Large intestine (tissue), 3 donors: ENCODE measurements around the gene RGS18. TPM values are rescaled to one million over a fixed set of nuclear protein-coding genes. Genes with fewer than 3 reads are reported as not detected.
"Not testable (repeated sequence)": the region's sequence is repeated elsewhere in the genome, so short reads cannot be mapped to it uniquely, and the experiment has no call there.

ENCODE experiments used
- DNase-seq, 2 donors: peaks; one replicate each; pipeline versions ENCODE4 v3.0.0 to v3.0.0-alpha.2; 2013
- H3K27ac ChIP-seq: one replicate; pipeline ENCODE4 v1.5.1; 2013; ENCODE audit warnings: low read length
- H3K27me3 ChIP-seq: 2 replicates; pipeline ENCODE4 v1.6.1; 2013; ENCODE audit warnings: low read length; ENCODE audit not compliant: control insufficient read depth, insufficient read depth
- H3K36me3 ChIP-seq: 2 replicates; pipeline ENCODE4 v1.6.1; 2013; ENCODE audit warnings: low read length; ENCODE audit not compliant: control insufficient read depth, insufficient read depth
- H3K4me1 ChIP-seq: one replicate; pipeline ENCODE4 v1.6.1; 2013; ENCODE audit warnings: low read length; ENCODE audit not compliant: control insufficient read depth, insufficient read depth
- H3K4me3 ChIP-seq: one replicate; pipeline ENCODE4 v1.5.1; 2013; ENCODE audit warnings: low read length
- H3K9me3 ChIP-seq: one replicate; pipeline ENCODE4 v1.6.1; 2013; ENCODE audit warnings: mild to moderate bottlenecking, low read depth, low read length, moderate library complexity; ENCODE audit not compliant: control insufficient read depth
- WGBS: methylation state at CpG from one replicate; pipeline ENCODE4 v1.1.5; 2013; ENCODE audit warnings: low lambda C conversion rate; ENCODE audit not compliant: insufficient coverage; 5-methylcytosine and 5-hydroxymethylcytosine counted together
- polyA plus RNA-seq: library from polyadenylated mRNA; unstranded; fragments of 120-200 nt; gene quantifications from one replicate; pipeline ENCODE4 v1.2.1, GENCODE V29; 2013

Gene RGS18
- polyA plus RNA-seq, 1 donor = 4.1 TPM

DNA sequence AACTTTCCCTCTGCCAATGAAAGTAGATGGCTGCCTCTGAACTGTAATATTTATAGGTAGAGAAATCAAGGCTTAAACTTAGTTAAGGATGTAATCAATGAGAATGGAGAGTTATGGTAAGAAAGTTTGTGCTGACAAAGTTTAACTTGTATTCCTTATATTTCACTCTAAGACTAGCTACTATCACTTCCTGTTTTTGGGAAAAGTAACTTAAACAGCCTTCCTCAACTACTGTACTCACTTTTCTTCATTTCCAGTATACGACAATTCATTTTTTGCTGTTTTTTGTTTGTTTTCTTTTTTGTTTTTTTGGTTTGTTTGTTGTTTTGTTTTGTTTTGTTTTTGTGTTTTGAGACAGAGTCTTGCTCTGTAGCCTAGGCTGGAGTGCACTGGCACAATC, 3.7 kb downstream of the RGS18 start:
- no peaks in the 10 kb centered on the region for H3K4me1 ChIP-seq
- no peak overlapping the region for H3K27ac ChIP-seq
- H3K27me3 ChIP-seq = no peaks in the 10 kb centered on the region
- DNase-seq = no peak
- no peaks in the 10 kb centered on the region for H3K36me3 ChIP-seq
- H3K9me3 ChIP-seq = peaks cover 2% of the 10 kb centered on the region
- no peak overlapping the region for H3K4me3 ChIP-seq
- 100% methylated on average over 1 of the region's 1 CpG for WGBS

DNA sequence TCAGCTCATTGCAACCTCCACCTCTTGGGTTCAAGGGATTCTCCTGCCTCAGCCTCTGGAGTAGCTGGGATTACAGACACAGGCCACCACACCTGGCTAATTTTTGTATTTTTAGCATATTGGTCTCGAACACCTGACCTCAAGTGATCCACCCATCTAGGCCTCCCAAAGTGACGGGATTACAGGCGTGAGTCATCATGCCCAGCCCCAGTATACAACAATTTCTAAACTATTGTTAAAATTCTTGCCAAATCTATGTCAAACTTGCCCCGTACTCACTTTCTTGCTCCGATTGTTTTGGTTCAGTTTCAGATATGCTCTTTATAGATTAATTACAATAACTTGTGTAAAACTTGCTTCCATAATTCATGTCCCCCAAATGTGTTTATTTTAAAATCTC, 4.1 kb downstream of the RGS18 start:
- no peaks in the 10 kb centered on the region for H3K36me3 ChIP-seq
- peaks cover 2% of the 10 kb centered on the region for H3K9me3 ChIP-seq
- no peaks in the 10 kb centered on the region for H3K27me3 ChIP-seq
- no peak overlapping the region for H3K27ac ChIP-seq
- H3K4me1 ChIP-seq = no peaks in the 10 kb centered on the region
- DNase-seq = no peak
- no peak overlapping the region for H3K4me3 ChIP-seq
- WGBS = 81% methylated on average over 2 of the region's 5 CpGs

- H3K27ac ChIP-seq, DNase-seq, H3K9me3 ChIP-seq, H3K4me1 ChIP-seq, H3K36me3 ChIP-seq, H3K27me3 ChIP-seq, H3K4me3 ChIP-seq: not testable (repeated sequence)
- WGBS = no CpG with 5 or more reads among the region's 7 CpGs
These were observed 6.7 kb downstream of the RGS18 start for GRCh38 chr1:192165002-192165401.

GRCh38 chr1:192167011-192167410, 8.7 kb downstream of the RGS18 start:
- Histone ChIP-seq H3K36me3 (no peaks in the 10 kb centered on the region), H3K4me3 (no peak overlapping the region), H3K27ac (no peak overlapping the region), H3K9me3 (peaks cover 2% of the 10 kb centered on the region), H3K4me1 (no peaks in the 10 kb centered on the region), H3K27me3 (no peaks in the 10 kb centered on the region)
- 100% methylated on average over 1 of the region's 1 CpG for WGBS
- DNase-seq = no peak

GRCh38 chr1:192167911-192168700, 9.8 kb downstream of the RGS18 start:
- Histone ChIP-seq H3K36me3 (no peaks in the 10 kb centered on the region), H3K4me3 (no peak overlapping the region), H3K27ac (no peak overlapping the region), H3K27me3 (no peaks in the 10 kb centered on the region), H3K9me3 (peaks cover 2% of the 10 kb centered on the region), H3K4me1 (no peaks in the 10 kb centered on the region)
- WGBS = no CpG with 5 or more reads among the region's 3 CpGs
- DNase-seq = no peak

- Histone ChIP-seq H3K4me1 (no peaks in the 10 kb centered on the region), H3K4me3 (no peak overlapping the region), H3K27ac (no peak overlapping the region), H3K36me3 (no peaks in the 10 kb centered on the region), H3K9me3 (peaks cover 2% of the 10 kb centered on the region), H3K27me3 (no peaks in the 10 kb centered on the region)
- no CpG with 5 or more reads among the region's 4 CpGs for whole genome bisulfite sequencing
- no peak for DNase-seq
These were observed 10.7 kb downstream of the RGS18 start for GRCh38 chr1:192168964-192169363.

- no peaks in the 10 kb centered on the region for H3K36me3 ChIP-seq
- H3K4me3 ChIP-seq = no peak overlapping the region
- 0% methylated on average over 2 of the region's 6 CpGs for WGBS
- H3K4me1 ChIP-seq = no peaks in the 10 kb centered on the region
- no peaks in the 10 kb centered on the region for H3K27me3 ChIP-seq
- peaks cover under 1% of the 10 kb centered on the region for H3K9me3 ChIP-seq
- no peak for DNase-seq
- H3K27ac ChIP-seq = no peak overlapping the region
These were observed 12.1 kb downstream of the RGS18 start for GRCh38 chr1:192170196-192170984.

- H3K36me3 ChIP-seq = no peaks in the 10 kb centered on the region
- H3K4me1 ChIP-seq = no peaks in the 10 kb centered on the region
- no peak overlapping the region for H3K27ac ChIP-seq
- no peak for DNase-seq
- H3K4me3 ChIP-seq = no peak overlapping the region
- H3K27me3 ChIP-seq = no peaks in the 10 kb centered on the region
- 0% methylated on average over 1 of the region's 3 CpGs for WGBS
- H3K9me3 ChIP-seq = no peaks in the 10 kb centered on the region
These were observed 12.9 kb downstream of the RGS18 start for GRCh38 chr1:192171123-192171522.

- DNase-seq = no peak
- Histone ChIP-seq H3K9me3 (no peaks in the 10 kb centered on the region), H3K4me1 (no peaks in the 10 kb centered on the region), H3K4me3 (no peak overlapping the region), H3K27ac (no peak overlapping the region), H3K36me3 (no peaks in the 10 kb centered on the region), H3K27me3 (no peaks in the 10 kb centered on the region)
- WGBS = no CpG with 5 or more reads among the region's 2 CpGs
These were observed 17.7 kb downstream of the RGS18 start for GRCh38 chr1:192175971-192176370.

GRCh38 chr1:192183788-192184187, 25.5 kb downstream of the RGS18 start:
- WGBS = no CpG with 5 or more reads among the region's 1 CpG
- Histone ChIP-seq H3K36me3 (no peaks in the 10 kb centered on the region), H3K4me3 (no peak overlapping the region), H3K27me3 (no peaks in the 10 kb centered on the region), H3K27ac (no peak overlapping the region), H3K9me3 (no peaks in the 10 kb centered on the region), H3K4me1 (no peaks in the 10 kb centered on the region)
- no peak for DNase-seq
